Activated CD4-positive, alpha-beta T cell treated with anti-CD3 and anti-CD28 coated beads, Interleukin-2, amount 10 ng/mL, durations not matched to agents 7 days and 5 days (primary cell): ENCODE data around the gene LYZL1. TPM values are rescaled to one million over a fixed set of nuclear protein-coding genes. Genes with fewer than 3 reads are reported as not detected.

Experiments used
- CTCF ChIA-PET: fragments of 350-600 bp; sonication (Branson Sonifier 250); formaldehyde crosslinking; loops from one replicate; lab custom pipeline; 2021; ENCODE audit warnings: antibody characterized with exemption; lab: Charles Lee
- POLR2A ChIA-PET: fragments of 350-600 bp; sonication (Branson Sonifier 250); formaldehyde crosslinking; loops from one replicate; lab custom pipeline; 2021; ENCODE audit warnings: antibody characterized with exemption; lab: Charles Lee
- DNase-seq: peaks from one replicate; pipeline ENCODE4 v3.0.0-alpha.2; 2020
- H3K27ac Mint-ChIP-seq: one replicate; pipeline ENCODE4 v1.8.0; 2021; ENCODE audit warnings: mild to moderate bottlenecking, moderate library complexity, mixed read lengths
- H3K27me3 Mint-ChIP-seq: one replicate; pipeline ENCODE4 v1.8.0; 2021; ENCODE audit warnings: mixed read lengths
- H3K36me3 Mint-ChIP-seq: one replicate; pipeline ENCODE4 v1.8.0; 2021; ENCODE audit warnings: low read depth, mixed read lengths
- H3K4me1 Mint-ChIP-seq: one replicate; pipeline ENCODE4 v1.8.0; 2021; ENCODE audit warnings: mixed read lengths
- H3K4me3 Mint-ChIP-seq: one replicate; pipeline ENCODE4 v1.8.0; 2021; ENCODE audit warnings: mild to moderate bottlenecking, moderate library complexity, mixed read lengths
- H3K9me3 Mint-ChIP-seq: one replicate; pipeline ENCODE4 v1.8.0; 2021; ENCODE audit warnings: mixed read lengths
- total RNA-seq, 2 experiments: library from RNA; stranded (reverse); gene quantifications; one replicate each; pipeline ENCODE4 v1.2.3, GENCODE V29; 2021

Gene LYZL1
- total RNA-seq, 2 experiments from 2014 or later: not detected

GRCh38 chr10:29252811-29253689 lies 35.8 kb upstream of the LYZL1 start:
- ChIA-PET POLR2A (no interaction called here), CTCF (no interaction called here)
- H3K36me3 Mint-ChIP-seq: no peaks in the 10 kb centered on the region
- no peak overlapping the region for H3K4me3 Mint-ChIP-seq
- no peaks in the 10 kb centered on the region for H3K9me3 Mint-ChIP-seq
- peaks cover 13% of the 10 kb centered on the region for H3K27me3 Mint-ChIP-seq
- DNase-seq: no peak
- no peak overlapping the region for H3K27ac Mint-ChIP-seq
- no peaks in the 10 kb centered on the region for H3K4me1 Mint-ChIP-seq

GRCh38 chr10:29253690-29254029 lies 35.2 kb upstream of the LYZL1 start:
- H3K9me3 Mint-ChIP-seq: no peaks in the 10 kb centered on the region
- DNase-seq: no peak
- no peaks in the 10 kb centered on the region for H3K36me3 Mint-ChIP-seq
- no peak overlapping the region for H3K4me3 Mint-ChIP-seq
- no peaks in the 10 kb centered on the region for H3K4me1 Mint-ChIP-seq
- CTCF ChIA-PET: no interaction called here
- peaks cover 13% of the 10 kb centered on the region for H3K27me3 Mint-ChIP-seq
- POLR2A ChIA-PET: no interaction called here
- no peak overlapping the region for H3K27ac Mint-ChIP-seq

- Mint-ChIP-seq H3K36me3 (no peaks in the 10 kb centered on the region), H3K4me3 (no peak overlapping the region), H3K27me3 (peaks cover 13% of the 10 kb centered on the region), H3K4me1 (no peaks in the 10 kb centered on the region), H3K9me3 (no peaks in the 10 kb centered on the region), H3K27ac (no peak overlapping the region)
- DNase-seq: no peak
- POLR2A ChIA-PET: no interaction called here
- CTCF ChIA-PET: no interaction called here
Observed at GRCh38 chr10:29254123-29255046, 34.5 kb upstream of the LYZL1 start.

- Mint-ChIP-seq H3K4me1 (no peaks in the 10 kb centered on the region), H3K4me3 (no peak overlapping the region), H3K27me3 (peaks cover 13% of the 10 kb centered on the region), H3K27ac (no peak overlapping the region), H3K9me3 (no peaks in the 10 kb centered on the region), H3K36me3 (no peaks in the 10 kb centered on the region)
- no peak for DNase-seq
- ChIA-PET CTCF (no interaction called here), POLR2A (no interaction called here)
Observed at GRCh38 chr10:29255104-29255503, 33.8 kb upstream of the LYZL1 start.

GRCh38 chr10:29256019-29256418 lies 32.9 kb upstream of the LYZL1 start:
- H3K4me1 Mint-ChIP-seq: no peaks in the 10 kb centered on the region
- CTCF ChIA-PET: no interaction called here
- H3K27me3 Mint-ChIP-seq: peaks cover 11% of the 10 kb centered on the region
- H3K9me3 Mint-ChIP-seq: no peaks in the 10 kb centered on the region
- no peaks in the 10 kb centered on the region for H3K36me3 Mint-ChIP-seq
- POLR2A ChIA-PET: no interaction called here
- DNase-seq: no peak
- H3K27ac Mint-ChIP-seq: no peak overlapping the region
- H3K4me3 Mint-ChIP-seq: no peak overlapping the region

- ChIA-PET CTCF (no interaction called here), POLR2A (no interaction called here)
- Mint-ChIP-seq H3K36me3 (no peaks in the 10 kb centered on the region), H3K27me3 (peaks cover 11% of the 10 kb centered on the region), H3K9me3 (no peaks in the 10 kb centered on the region), H3K4me1 (no peaks in the 10 kb centered on the region), H3K4me3 (no peak overlapping the region), H3K27ac (no peak overlapping the region)
- no peak for DNase-seq
Observed at GRCh38 chr10:29256586-29256985, 32.3 kb upstream of the LYZL1 start.

GRCh38 chr10:29257106-29257783 lies 31.6 kb upstream of the LYZL1 start:
- DNase-seq: no peak
- Mint-ChIP-seq H3K9me3 (no peaks in the 10 kb centered on the region), H3K27me3 (peaks cover 11% of the 10 kb centered on the region), H3K27ac (no peak overlapping the region), H3K36me3 (no peaks in the 10 kb centered on the region), H3K4me1 (no peaks in the 10 kb centered on the region), H3K4me3 (no peak overlapping the region)
- ChIA-PET CTCF (interaction anchor here (0.8 kb wide), 1 partner anchor 283 kb away, joined by 3 read pairs; no protein-coding TSS in a partner anchor), POLR2A (no interaction called here)

GRCh38 chr10:29257784-29258135 lies 31.1 kb upstream of the LYZL1 start:
- H3K27me3 Mint-ChIP-seq: peaks cover 11% of the 10 kb centered on the region
- H3K36me3 Mint-ChIP-seq: no peaks in the 10 kb centered on the region
- CTCF ChIA-PET: interaction anchor here (0.8 kb wide), 1 partner anchor 284 kb away, joined by 3 read pairs; no protein-coding TSS in a partner anchor
- H3K9me3 Mint-ChIP-seq: no peaks in the 10 kb centered on the region
- no peak for DNase-seq
- H3K4me1 Mint-ChIP-seq: no peaks in the 10 kb centered on the region
- POLR2A ChIA-PET: no interaction called here
- no peak overlapping the region for H3K4me3 Mint-ChIP-seq
- H3K27ac Mint-ChIP-seq: no peak overlapping the region

- peaks cover 7% of the 10 kb centered on the region for H3K27me3 Mint-ChIP-seq
- no peaks in the 10 kb centered on the region for H3K36me3 Mint-ChIP-seq
- DNase-seq: no peak
- CTCF ChIA-PET: no interaction called here
- POLR2A ChIA-PET: no interaction called here
- H3K9me3 Mint-ChIP-seq: no peaks in the 10 kb centered on the region
- H3K4me1 Mint-ChIP-seq: no peaks in the 10 kb centered on the region
- H3K4me3 Mint-ChIP-seq: no peak overlapping the region
- H3K27ac Mint-ChIP-seq: no peak overlapping the region
Observed at GRCh38 chr10:29259498-29259897, 29.4 kb upstream of the LYZL1 start.

GRCh38 chr10:29263506-29263905 lies 25.4 kb upstream of the LYZL1 start:
- ChIA-PET POLR2A (no interaction called here), CTCF (no interaction called here)
- Mint-ChIP-seq H3K4me1 (no peaks in the 10 kb centered on the region), H3K9me3 (no peaks in the 10 kb centered on the region), H3K4me3 (no peak overlapping the region), H3K27me3 (no peaks in the 10 kb centered on the region), H3K27ac (no peak overlapping the region), H3K36me3 (no peaks in the 10 kb centered on the region)
- no peak for DNase-seq

- no peak overlapping the region for H3K27ac Mint-ChIP-seq
- ChIA-PET CTCF (no interaction called here), POLR2A (no interaction called here)
- DNase-seq: no peak
- no peaks in the 10 kb centered on the region for H3K36me3 Mint-ChIP-seq
- no peaks in the 10 kb centered on the region for H3K27me3 Mint-ChIP-seq
- H3K4me1 Mint-ChIP-seq: no peaks in the 10 kb centered on the region
- H3K9me3 Mint-ChIP-seq: no peaks in the 10 kb centered on the region
- H3K4me3 Mint-ChIP-seq: no peak overlapping the region
Observed at GRCh38 chr10:29265210-29265768, 23.6 kb upstream of the LYZL1 start.

GRCh38 chr10:29266641-29267040 lies 22.2 kb upstream of the LYZL1 start:
- Mint-ChIP-seq H3K4me1 (no peaks in the 10 kb centered on the region), H3K36me3 (no peaks in the 10 kb centered on the region), H3K9me3 (no peaks in the 10 kb centered on the region), H3K27ac (no peak overlapping the region), H3K4me3 (no peak overlapping the region), H3K27me3 (no peaks in the 10 kb centered on the region)
- CTCF ChIA-PET: no interaction called here
- POLR2A ChIA-PET: no interaction called here
- DNase-seq: no peak
